Activated T-cell treated with anti-CD3 and anti-CD28 coated beads, Interleukin-2, amount 50 U/mL, for 48 hours (primary cell): ENCODE results near the gene COMMD1.
"Not testable (repeated sequence)": the region's sequence is repeated elsewhere in the genome, so short reads cannot be mapped to it uniquely, and the experiment has no call there.

ENCODE experiments used
- DNase-seq, 2 experiments: peaks; one replicate each; pipeline ENCODE4 v3.0.0-alpha.2; 2020

The COMMD1 gene

GRCh38 chr2:61905372-61906185 lies at the start of gene COMMD1:
TSS of gene COMMD1 (plus strand) at chr2:61905674. CDS start at chr2:61905679, 5 bp downstream.
- DNase-seq = peak; percentile 89 to 90

DNA sequence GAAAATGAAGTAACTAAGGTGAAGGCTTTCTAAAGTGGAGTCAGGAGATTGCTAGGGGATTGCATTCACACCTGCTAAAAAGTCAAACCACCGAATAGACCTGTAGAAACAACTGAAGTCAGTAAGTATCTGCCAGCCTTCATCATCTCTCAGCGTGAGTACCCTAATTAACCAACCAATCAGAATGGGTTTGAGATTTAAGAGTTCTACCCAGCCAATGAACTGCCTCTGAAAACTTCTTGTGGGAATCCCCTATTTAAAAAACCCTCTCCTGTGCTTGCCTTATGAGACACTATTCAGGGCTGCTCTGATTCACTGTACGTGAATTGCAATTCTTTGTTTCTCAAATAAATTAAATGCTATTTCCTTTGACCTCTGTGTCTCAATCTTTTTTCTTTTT lies 48.2 kb upstream of the COMMD1 start:
- DNase-seq = no peak

- no peak for DNase-seq
Measured at GRCh38 chr2:61862085-61862484, 43.4 kb upstream of the COMMD1 start.

DNA sequence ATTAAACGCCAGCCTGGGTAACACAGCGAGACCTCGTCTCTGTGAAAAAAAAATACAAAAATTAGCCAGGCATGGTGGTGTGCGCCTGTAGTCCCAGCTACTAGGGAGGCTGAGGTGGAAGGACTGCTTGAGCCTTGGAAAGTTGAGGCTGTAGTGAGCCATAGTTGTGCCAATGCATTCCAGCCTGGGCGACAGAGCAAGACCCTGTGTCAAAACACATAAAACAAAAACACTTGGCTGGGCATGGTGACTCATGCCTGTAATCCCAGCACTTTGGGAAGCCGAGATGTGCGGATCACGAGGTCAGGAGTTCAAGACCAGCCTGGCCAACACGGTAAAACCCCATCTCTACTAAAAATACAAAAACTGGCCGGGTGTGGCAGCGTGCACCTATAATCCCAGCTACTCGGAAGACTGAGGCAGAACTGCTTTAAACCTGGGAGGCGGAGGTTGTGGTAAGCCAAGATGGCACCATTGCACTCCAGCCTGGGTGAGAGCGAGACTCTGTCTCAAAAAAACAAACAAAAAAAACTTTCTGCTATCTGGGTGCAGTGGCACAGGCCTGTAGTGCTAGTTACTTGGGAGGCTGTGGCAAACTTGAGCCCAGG lies 38.9 kb upstream of the COMMD1 start:
- not testable (repeated sequence) for DNase-seq

GRCh38 chr2:61876400-61876799 lies 29.1 kb upstream of the COMMD1 start:
- no peak for DNase-seq

DNA sequence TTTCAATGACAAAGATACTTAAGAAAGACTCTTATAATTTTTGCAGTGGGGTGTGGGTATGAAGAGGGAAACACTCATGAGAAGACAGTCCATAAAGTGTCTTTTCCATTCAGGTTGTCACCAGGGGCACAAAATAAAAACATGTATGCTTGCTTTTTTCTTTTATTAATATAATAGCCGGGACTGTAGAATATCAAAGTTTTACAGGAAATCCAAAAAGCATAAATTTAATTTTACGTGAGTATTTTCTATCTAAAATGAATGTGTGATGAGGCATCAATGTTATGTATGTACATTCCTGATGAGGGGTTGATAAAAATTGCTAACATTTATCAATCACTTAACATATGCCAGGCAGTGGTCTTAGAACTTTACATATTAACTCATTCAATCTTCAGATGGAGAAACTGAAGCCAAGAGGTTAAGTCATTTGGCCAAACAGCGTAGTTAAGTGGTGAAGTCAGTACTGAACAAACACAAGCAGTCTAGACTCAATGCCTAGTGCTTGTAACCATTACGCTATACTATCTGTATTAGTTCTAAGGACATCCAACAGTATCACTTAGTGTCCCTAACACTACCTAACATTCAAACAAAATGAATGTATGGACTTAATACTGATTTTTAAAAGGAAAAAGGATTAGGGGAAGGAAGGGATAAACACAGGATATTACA lies 27.8 kb upstream of the COMMD1 start:
- DNase-seq = no peak

DNA sequence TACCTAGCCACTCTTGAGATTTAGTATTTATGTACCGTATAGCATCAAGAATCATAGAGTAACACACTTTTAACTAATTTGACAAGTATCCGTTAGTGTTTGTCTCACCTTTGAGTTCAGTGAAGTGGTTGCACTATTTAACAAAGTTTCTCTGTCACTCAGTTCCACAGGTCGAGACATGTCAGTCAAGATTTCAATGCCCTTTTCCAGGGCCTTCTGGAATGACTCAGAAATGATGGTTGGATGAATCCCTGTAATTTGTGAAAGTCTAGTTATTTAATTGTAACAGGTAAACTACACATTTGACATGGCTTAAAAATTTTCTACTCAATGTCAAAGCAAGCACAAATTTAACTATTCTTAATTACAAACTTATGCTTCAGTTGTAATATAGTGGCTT lies 26.7 kb upstream of the COMMD1 start:
- no peak for DNase-seq

GRCh38 chr2:61879351-61879750 lies 26.1 kb upstream of the COMMD1 start:
- DNase-seq = not testable (repeated sequence)

DNA sequence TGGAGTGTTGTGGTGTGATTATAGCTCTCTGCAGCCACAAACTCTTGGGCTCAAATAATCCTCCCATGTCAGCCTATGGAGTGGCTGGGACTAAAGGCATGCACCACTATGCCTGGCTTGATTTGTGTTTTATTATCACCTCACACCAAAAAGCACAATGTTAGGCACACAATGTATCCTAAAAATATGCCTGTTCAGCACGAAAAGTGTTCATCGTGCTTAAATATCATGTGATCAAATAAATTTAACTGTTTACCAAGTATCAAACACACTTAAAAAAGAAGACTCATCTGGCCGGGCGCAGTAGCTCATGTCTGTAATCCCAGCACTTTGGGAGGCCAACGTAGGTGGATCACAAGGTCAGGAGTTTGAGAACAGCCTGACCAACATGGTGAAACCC lies 22.6 kb upstream of the COMMD1 start:
- DNase-seq = no peak

GRCh38 chr2:61885896-61886603 lies 19.4 kb upstream of the COMMD1 start:
- DNase-seq = no peak

DNA sequence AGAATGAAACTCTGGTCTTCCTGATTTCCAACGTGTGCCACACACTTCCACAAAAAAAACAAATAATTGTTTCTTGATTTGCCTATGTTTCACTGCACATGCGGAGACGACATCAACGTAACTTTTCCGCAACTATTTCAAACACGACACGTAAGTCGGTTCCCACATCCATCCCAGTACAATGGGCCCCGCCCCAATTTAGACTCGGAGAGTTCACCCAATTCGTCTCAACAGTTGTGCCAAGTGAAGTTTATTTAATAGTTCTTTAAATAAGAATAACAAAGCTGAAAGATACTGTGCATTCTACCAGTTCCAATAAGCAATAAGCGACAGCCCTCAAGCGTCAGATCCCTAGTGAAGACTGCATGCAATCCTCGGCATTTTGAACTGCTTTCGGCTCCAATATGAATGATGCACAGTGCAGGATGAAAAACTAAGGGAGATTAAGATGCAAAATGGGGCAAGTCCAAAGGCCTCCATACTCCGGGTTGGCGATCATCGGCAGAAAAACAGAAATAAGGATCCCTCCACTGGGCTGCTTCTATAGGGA lies 17.7 kb upstream of the COMMD1 start:
- peak in 1 of 2 experiments; percentile 44 for DNase-seq

- peak; percentile 96 for DNase-seq
Measured at GRCh38 chr2:61888267-61889055, 17.0 kb upstream of the COMMD1 start, which contains the start of gene CCT4. TSS of gene CCT4 (minus strand) at chr2:61888656. CDS start at chr2:61888507, 149 bp downstream.

GRCh38 chr2:61898810-61899209 lies 6.7 kb upstream of the COMMD1 start:
- no peak for DNase-seq

DNA sequence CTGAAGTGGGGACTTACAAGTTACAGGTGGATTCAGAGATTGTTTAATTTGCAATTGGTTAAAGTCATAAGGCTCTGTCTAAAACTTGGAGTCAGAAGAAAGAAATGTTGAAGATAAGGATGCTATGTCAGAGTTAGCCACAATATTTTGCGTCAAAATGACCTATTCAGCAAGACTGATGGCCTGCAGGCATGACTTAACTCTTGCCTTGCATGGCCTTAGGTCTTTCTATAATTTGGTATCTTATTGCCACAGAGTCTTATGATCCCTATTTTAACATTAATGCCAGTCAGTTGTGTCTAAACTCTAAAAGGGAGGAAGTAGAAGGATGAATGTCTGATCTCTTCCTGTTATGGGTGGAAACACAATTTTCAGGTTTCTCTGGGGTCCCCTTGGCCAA lies 5.2 kb upstream of the COMMD1 start:
- no peak for DNase-seq

DNA sequence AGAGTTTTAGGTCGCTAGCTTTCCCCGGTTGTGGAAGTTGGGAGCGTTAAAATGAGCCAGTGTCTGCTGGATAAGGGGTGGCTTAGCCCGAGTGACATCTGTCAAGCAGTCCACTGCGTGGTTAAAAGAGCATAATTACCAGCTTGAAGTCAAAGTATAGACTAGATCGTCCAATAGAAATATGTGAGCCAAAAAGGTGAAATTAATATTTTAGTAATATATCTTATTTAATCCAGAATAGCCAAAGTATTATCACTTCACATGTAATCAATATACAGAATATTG lies 654 bp downstream of the COMMD1 start:
- no peak for DNase-seq

DNA sequence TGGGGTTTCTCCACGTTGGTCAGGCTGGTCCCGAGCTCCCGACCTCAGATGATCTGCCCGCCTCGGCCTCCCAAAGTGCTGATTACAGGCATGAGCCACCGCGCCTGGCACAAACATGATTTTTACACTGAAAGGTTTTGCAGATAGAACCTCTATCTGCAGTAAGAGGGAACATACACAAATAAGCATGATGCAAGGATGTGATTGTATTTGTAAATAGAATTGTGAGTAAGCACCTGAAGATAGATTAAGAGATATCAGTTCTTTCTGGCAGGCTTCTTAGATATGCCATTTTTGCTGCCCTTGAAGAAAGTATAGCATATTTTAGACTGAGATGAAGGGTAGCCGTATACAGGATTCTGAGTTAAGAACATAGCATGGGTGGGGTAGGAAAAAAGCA lies 3.6 kb downstream of the COMMD1 start:
- DNase-seq = no peak

- no peak for DNase-seq
Measured at GRCh38 chr2:61910603-61911002, 5.1 kb downstream of the COMMD1 start.

DNA sequence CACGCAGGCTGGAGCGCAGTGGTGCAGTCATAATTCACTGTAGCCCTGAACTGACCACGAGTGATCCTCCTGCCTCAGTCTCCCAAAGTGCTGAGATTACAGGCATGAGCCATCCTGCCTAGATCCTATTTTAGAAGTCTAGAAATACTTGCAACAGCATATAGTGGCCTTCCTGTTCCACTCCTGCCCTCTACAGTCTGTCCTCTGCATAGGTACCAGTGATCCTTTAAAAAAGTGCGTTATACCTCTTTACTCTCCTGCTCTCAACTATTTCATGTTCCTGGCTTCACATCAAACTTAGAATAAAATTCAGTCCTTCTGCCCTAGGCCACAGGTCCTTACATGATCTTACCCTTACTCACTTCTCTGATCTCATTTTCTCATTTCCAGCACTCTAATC lies 6.0 kb downstream of the COMMD1 start:
- no peak for DNase-seq

GRCh38 chr2:61914794-61915193 lies 9.3 kb downstream of the COMMD1 start:
- not testable (repeated sequence) for DNase-seq

GRCh38 chr2:61920548-61920947 lies 15.1 kb downstream of the COMMD1 start:
- DNase-seq = no peak

DNA sequence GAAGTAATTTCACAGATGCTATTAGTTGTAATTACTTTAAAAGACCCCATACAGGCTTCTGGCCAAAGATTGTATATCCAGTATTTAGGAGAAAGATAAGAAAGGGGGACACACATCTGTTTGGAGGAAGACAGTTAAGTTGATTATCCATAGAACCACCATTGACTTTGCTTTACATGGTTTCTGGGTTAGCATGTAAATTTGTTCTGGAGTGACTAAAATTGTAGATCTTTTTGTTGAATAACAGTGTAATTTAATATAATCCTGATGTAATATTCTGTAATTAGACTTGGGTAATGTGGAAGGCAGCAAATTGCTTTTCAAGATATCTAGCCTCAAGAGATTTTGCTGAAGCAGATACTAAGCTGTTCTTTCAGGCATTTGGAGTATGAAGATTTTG lies 17.2 kb downstream of the COMMD1 start:
- no peak for DNase-seq
